GM23338 (cell line): Measurements from ENCODE around the gene HTR2A. TPM values are rescaled to one million over a fixed set of nuclear protein-coding genes. Genes with fewer than 3 reads are reported as not detected.

Source experiments
- ATAC-seq: fragments of 200-7000 bp; cut with Tn5 transposase; 3 replicates; pipeline ENCODE4 v1.9.1; 2020
- DNase-seq: peaks from one replicate; pipeline ENCODE4 v3.0.0-alpha.2; 2015; ENCODE audit warnings: low spot score
- H2AFZ ChIP-seq: fragments of 200-600 bp; sonication (generic); 2 replicates; pipeline ENCODE4 v1.8.0; 2016; ENCODE audit warnings: antibody characterized with exemption, mild to moderate bottlenecking, moderate library complexity
- H3F3A ChIP-seq: fragments of 200-600 bp; sonication (generic); replicated peaks from 2 replicates; pipeline ENCODE4 v1.8.0; 2017; ENCODE audit warnings: antibody characterized with exemption, mixed run types, low read depth
- H3K27ac ChIP-seq: fragments of 200-600 bp; sonication (generic); 2 replicates; pipeline ENCODE4 v1.6.1; 2016; ENCODE audit warnings: low read depth
- H3K27me3 ChIP-seq: fragments of 200-600 bp; sonication (generic); 2 replicates; pipeline ENCODE4 v1.8.0; 2016; ENCODE audit warnings: mild to moderate bottlenecking, mixed run types, moderate library complexity; ENCODE audit not compliant: insufficient read depth
- H3K36me3 ChIP-seq: fragments of 200-600 bp; sonication (generic); 2 replicates; pipeline ENCODE4 v1.8.0; 2016; ENCODE audit warnings: mild to moderate bottlenecking; ENCODE audit not compliant: insufficient read depth
- H3K4me1 ChIP-seq: fragments of 200-600 bp; sonication (generic); 2 replicates; pipeline ENCODE4 v1.8.0; 2016; ENCODE audit warnings: mild to moderate bottlenecking, moderate library complexity; ENCODE audit not compliant: insufficient read depth
- H3K4me2 ChIP-seq: fragments of 200-600 bp; sonication (generic); 2 replicates; pipeline ENCODE4 v1.7.1; 2017; ENCODE audit warnings: mixed run types
- H3K4me3 ChIP-seq: fragments of 200-600 bp; sonication (generic); 2 replicates; pipeline ENCODE4 v1.6.1; 2016; ENCODE audit warnings: mixed run types
- H3K79me2 ChIP-seq: fragments of 200-600 bp; sonication (generic); replicated peaks from 2 replicates; pipeline ENCODE4 v1.8.0; 2017; ENCODE audit warnings: mild to moderate bottlenecking; ENCODE audit not compliant: insufficient read depth
- H3K9me2 ChIP-seq: fragments of 200-600 bp; sonication (generic); 2 replicates; pipeline ENCODE4 v1.8.0; 2017; ENCODE audit not compliant: insufficient read depth
- H4K20me1 ChIP-seq: fragments of 200-600 bp; sonication (generic); replicated peaks from 2 replicates; pipeline ENCODE4 v1.8.0; 2017; ENCODE audit warnings: mild to moderate bottlenecking; ENCODE audit not compliant: insufficient read depth
- H3K27ac Mint-ChIP-seq: 2 replicates; pipeline ENCODE4 v1.8.0; 2020; ENCODE audit warnings: inconsistent platforms, mild to moderate bottlenecking, moderate library complexity, mixed read lengths
- H3K27me3 Mint-ChIP-seq: 3 replicates; pipeline ENCODE4 v1.8.0; 2022; ENCODE audit warnings: low read depth, mild to moderate bottlenecking, moderate library complexity, mixed read lengths, inconsistent platforms; ENCODE audit not compliant: insufficient read depth, poor library complexity
- H3K36me3 Mint-ChIP-seq: 3 replicates; pipeline ENCODE4 v1.8.0; 2021; ENCODE audit warnings: low read depth, mild to moderate bottlenecking, inconsistent platforms, moderate library complexity, mixed read lengths
- H3K4me1 Mint-ChIP-seq: 3 replicates; pipeline ENCODE4 v1.8.0; 2020; ENCODE audit warnings: mild to moderate bottlenecking, inconsistent platforms, mixed read lengths
- H3K4me3 Mint-ChIP-seq: 3 replicates; pipeline ENCODE4 v1.8.0; 2021; ENCODE audit warnings: moderate library complexity, mild to moderate bottlenecking, inconsistent platforms, mixed read lengths
- H3K9me3 Mint-ChIP-seq: 3 replicates; pipeline ENCODE4 v1.8.0; 2020; ENCODE audit warnings: moderate library complexity, mild to moderate bottlenecking, inconsistent platforms, mixed read lengths
- CREB1 ChIP-seq: fragments of 250-450 bp; sonication (Bioruptor Pico); IDR thresholded peaks from 2 replicates; pipeline ENCODE4 v1.5.0; 2020; ENCODE audit warnings: low read depth, mild to moderate bottlenecking, moderate library complexity
- EZH2 ChIP-seq: fragments of 200-600 bp; sonication (generic); IDR thresholded peaks from one replicate; pipeline ENCODE4 v1.8.0; 2017; ENCODE audit warnings: antibody characterized with exemption, mild to moderate bottlenecking, low read depth; ENCODE audit not compliant: unreplicated experiment
- EZH2phosphoT487 ChIP-seq: fragments of 200-600 bp; sonication (generic); IDR thresholded peaks from one replicate; pipeline ENCODE4 v1.8.1; 2018; ENCODE audit warnings: antibody characterized with exemption; ENCODE audit not compliant: unreplicated experiment
- JUNB ChIP-seq: IDR thresholded peaks from one replicate; pipeline ENCODE4 v1.6.1; 2016; ENCODE audit warnings: antibody characterized with exemption; ENCODE audit not compliant: unreplicated experiment
- NANOG ChIP-seq: IDR thresholded peaks from 2 replicates; pipeline ENCODE4 v1.6.1; 2016; ENCODE audit warnings: antibody characterized with exemption, borderline replicate concordance
- POLR2AphosphoS5 ChIP-seq: IDR thresholded peaks from 2 replicates; pipeline ENCODE4 v1.6.1; 2016; ENCODE audit warnings: antibody characterized with exemption, low read depth
- STAT1 ChIP-seq: IDR thresholded peaks from one replicate; pipeline ENCODE4 v1.6.1; 2016; ENCODE audit warnings: antibody characterized with exemption; ENCODE audit not compliant: unreplicated experiment
- ZNF114 ChIP-seq: fragments of 250-450 bp; sonication (Bioruptor Pico); IDR thresholded peaks from 2 replicates; pipeline ENCODE4 v1.5.0; 2020; ENCODE audit warnings: mild to moderate bottlenecking, moderate library complexity
- ZNF331 ChIP-seq: fragments of 250-450 bp; sonication (Bioruptor Pico); IDR thresholded peaks from 2 replicates; pipeline ENCODE4 v1.5.0; 2020; ENCODE audit warnings: low read depth, mild to moderate bottlenecking, moderate library complexity
- polyA plus RNA-seq: library from polyadenylated mRNA; unstranded; fragments of >200 nt; fragmentation: Nextera tagmentation; extraction: Ambion mirVana; gene quantifications from 2 replicates; pipeline ENCODE4 v1.2.1, GENCODE V29; 2016
- total RNA-seq: library from RNA; depleted of rRNA; stranded (reverse); fragments of >200 nt; shearing (Covaris generic); gene quantifications from 2 replicates; pipeline ENCODE4 v1.2.3, GENCODE V29; 2014
- TF ChIP-seq, protein P1 (sequence below): IDR thresholded peaks from one replicate; pipeline ENCODE4 v1.6.1; 2018; ENCODE audit warnings: antibody characterized with exemption; ENCODE audit not compliant: unreplicated experiment
- TF ChIP-seq, protein P2 (sequence below): fragments of 250-450 bp; sonication (Bioruptor Pico); IDR thresholded peaks from 2 replicates; pipeline ENCODE4 v1.5.0; 2020; ENCODE audit warnings: mild to moderate bottlenecking, moderate library complexity
- TF ChIP-seq, protein P3 (sequence below), 2 experiments: fragments of 200-600 bp in 1 of 2; sonication (generic) in 1 of 2; conservative IDR thresholded peaks; 2 replicates each; pipeline versions ENCODE4 v1.5.1 to v1.6.1; 2016 to 2017; ENCODE audit warnings: antibody characterized with exemption in 2 of 2, low read depth in 2 of 2, mild to moderate bottlenecking in 2 of 2, moderate library complexity in 1 of 2
- TF ChIP-seq, protein P4 (sequence below): IDR thresholded peaks from 2 replicates; pipeline ENCODE4 v1.6.1; 2016; ENCODE audit warnings: antibody characterized with exemption

The HTR2A gene
- total and polyA plus RNA-seq, 2 experiments from 2014 or later = not detected

DNA sequence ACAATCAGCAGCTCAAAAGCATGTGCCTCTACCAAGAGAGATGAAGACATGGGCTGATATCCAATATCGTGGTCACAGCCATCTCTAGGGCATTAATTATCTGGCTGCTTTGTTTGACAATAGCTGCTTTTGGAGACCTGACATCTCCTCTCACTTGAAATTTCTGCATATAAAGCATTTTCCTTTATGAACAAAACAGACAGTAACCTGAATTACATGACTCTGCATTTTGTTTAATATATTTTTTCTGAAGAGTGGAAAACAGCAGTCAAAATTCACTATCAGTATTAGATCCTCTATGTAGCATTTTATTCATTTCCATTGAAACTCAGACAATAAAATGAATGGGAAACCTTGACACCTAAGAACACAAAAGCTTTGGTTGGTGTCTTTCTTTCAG, 57.5 kb downstream of the HTR2A start:
- no peak overlapping the region for H3K27ac ChIP-seq
- no peaks in the 10 kb centered on the region for H3K27me3 ChIP-seq
- H3K36me3 ChIP-seq = no peaks in the 10 kb centered on the region
- no peaks in the 10 kb centered on the region for H4K20me1 ChIP-seq
- H3K4me3 ChIP-seq = no peak overlapping the region
- no peak overlapping the region for H3K4me2 ChIP-seq
- no peaks in the 10 kb centered on the region for H3F3A ChIP-seq
- no peaks in the 10 kb centered on the region for H3K79me2 ChIP-seq
- no peaks in the 10 kb centered on the region for H3K4me1 Mint-ChIP-seq
- DNase-seq (no peak), ATAC-seq (no peak)
- no peaks in the 10 kb centered on the region; the same call in 2 of the 3 replicates for H3K9me3 Mint-ChIP-seq
- TF ChIP-seq EZH2phosphoT487 = no peak
- no peak for TF ChIP-seq CREB1
- no peak for TF ChIP-seq EZH2
- TF ChIP-seq STAT1 = no peak
- TF ChIP-seq NANOG = no peak
- TF ChIP-seq, protein P1, sequence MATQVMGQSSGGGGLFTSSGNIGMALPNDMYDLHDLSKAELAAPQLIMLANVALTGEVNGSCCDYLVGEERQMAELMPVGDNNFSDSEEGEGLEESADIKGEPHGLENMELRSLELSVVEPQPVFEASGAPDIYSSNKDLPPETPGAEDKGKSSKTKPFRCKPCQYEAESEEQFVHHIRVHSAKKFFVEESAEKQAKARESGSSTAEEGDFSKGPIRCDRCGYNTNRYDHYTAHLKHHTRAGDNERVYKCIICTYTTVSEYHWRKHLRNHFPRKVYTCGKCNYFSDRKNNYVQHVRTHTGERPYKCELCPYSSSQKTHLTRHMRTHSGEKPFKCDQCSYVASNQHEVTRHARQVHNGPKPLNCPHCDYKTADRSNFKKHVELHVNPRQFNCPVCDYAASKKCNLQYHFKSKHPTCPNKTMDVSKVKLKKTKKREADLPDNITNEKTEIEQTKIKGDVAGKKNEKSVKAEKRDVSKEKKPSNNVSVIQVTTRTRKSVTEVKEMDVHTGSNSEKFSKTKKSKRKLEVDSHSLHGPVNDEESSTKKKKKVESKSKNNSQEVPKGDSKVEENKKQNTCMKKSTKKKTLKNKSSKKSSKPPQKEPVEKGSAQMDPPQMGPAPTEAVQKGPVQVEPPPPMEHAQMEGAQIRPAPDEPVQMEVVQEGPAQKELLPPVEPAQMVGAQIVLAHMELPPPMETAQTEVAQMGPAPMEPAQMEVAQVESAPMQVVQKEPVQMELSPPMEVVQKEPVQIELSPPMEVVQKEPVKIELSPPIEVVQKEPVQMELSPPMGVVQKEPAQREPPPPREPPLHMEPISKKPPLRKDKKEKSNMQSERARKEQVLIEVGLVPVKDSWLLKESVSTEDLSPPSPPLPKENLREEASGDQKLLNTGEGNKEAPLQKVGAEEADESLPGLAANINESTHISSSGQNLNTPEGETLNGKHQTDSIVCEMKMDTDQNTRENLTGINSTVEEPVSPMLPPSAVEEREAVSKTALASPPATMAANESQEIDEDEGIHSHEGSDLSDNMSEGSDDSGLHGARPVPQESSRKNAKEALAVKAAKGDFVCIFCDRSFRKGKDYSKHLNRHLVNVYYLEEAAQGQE = no peak
- TF ChIP-seq ZNF114 (CRISPR knock-in tag) = no peak
- no peak for TF ChIP-seq JUNB
- TF ChIP-seq POLR2AphosphoS5 = no peak
- TF ChIP-seq, protein P2, sequence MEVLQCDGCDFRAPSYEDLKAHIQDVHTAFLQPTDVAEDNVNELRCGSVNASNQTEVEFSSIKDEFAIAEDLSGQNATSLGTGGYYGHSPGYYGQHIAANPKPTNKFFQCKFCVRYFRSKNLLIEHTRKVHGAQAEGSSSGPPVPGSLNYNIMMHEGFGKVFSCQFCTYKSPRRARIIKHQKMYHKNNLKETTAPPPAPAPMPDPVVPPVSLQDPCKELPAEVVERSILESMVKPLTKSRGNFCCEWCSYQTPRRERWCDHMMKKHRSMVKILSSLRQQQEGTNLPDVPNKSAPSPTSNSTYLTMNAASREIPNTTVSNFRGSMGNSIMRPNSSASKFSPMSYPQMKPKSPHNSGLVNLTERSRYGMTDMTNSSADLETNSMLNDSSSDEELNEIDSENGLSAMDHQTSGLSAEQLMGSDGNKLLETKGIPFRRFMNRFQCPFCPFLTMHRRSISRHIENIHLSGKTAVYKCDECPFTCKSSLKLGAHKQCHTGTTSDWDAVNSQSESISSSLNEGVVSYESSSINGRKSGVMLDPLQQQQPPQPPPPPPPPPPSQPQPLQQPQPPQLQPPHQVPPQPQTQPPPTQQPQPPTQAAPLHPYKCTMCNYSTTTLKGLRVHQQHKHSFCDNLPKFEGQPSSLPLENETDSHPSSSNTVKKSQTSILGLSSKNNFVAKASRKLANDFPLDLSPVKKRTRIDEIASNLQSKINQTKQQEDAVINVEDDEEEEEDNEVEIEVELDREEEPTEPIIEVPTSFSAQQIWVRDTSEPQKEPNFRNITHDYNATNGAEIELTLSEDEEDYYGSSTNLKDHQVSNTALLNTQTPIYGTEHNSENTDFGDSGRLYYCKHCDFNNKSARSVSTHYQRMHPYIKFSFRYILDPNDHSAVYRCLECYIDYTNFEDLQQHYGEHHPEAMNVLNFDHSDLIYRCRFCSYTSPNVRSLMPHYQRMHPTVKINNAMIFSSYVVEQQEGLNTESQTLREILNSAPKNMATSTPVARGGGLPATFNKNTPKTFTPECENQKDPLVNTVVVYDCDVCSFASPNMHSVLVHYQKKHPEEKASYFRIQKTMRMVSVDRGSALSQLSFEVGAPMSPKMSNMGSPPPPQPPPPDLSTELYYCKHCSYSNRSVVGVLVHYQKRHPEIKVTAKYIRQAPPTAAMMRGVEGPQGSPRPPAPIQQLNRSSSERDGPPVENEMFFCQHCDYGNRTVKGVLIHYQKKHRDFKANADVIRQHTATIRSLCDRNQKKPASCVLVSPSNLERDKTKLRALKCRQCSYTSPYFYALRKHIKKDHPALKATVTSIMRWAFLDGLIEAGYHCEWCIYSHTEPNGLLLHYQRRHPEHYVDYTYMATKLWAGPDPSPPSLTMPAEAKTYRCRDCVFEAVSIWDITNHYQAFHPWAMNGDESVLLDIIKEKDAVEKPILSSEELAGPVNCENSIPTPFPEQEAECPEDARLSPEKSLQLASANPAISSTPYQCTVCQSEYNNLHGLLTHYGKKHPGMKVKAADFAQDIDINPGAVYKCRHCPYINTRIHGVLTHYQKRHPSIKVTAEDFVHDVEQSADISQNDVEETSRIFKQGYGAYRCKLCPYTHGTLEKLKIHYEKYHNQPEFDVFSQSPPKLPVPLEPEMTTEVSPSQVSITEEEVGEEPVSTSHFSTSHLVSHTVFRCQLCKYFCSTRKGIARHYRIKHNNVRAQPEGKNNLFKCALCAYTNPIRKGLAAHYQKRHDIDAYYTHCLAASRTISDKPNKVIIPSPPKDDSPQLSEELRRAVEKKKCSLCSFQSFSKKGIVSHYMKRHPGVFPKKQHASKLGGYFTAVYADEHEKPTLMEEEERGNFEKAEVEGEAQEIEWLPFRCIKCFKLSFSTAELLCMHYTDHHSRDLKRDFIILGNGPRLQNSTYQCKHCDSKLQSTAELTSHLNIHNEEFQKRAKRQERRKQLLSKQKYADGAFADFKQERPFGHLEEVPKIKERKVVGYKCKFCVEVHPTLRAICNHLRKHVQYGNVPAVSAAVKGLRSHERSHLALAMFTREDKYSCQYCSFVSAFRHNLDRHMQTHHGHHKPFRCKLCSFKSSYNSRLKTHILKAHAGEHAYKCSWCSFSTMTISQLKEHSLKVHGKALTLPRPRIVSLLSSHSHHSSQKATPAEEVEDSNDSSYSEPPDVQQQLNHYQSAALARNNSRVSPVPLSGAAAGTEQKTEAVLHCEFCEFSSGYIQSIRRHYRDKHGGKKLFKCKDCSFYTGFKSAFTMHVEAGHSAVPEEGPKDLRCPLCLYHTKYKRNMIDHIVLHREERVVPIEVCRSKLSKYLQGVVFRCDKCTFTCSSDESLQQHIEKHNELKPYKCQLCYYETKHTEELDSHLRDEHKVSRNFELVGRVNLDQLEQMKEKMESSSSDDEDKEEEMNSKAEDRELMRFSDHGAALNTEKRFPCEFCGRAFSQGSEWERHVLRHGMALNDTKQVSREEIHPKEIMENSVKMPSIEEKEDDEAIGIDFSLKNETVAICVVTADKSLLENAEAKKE (CRISPR knock-in tag) = no peak
- TF ChIP-seq, protein P3, sequence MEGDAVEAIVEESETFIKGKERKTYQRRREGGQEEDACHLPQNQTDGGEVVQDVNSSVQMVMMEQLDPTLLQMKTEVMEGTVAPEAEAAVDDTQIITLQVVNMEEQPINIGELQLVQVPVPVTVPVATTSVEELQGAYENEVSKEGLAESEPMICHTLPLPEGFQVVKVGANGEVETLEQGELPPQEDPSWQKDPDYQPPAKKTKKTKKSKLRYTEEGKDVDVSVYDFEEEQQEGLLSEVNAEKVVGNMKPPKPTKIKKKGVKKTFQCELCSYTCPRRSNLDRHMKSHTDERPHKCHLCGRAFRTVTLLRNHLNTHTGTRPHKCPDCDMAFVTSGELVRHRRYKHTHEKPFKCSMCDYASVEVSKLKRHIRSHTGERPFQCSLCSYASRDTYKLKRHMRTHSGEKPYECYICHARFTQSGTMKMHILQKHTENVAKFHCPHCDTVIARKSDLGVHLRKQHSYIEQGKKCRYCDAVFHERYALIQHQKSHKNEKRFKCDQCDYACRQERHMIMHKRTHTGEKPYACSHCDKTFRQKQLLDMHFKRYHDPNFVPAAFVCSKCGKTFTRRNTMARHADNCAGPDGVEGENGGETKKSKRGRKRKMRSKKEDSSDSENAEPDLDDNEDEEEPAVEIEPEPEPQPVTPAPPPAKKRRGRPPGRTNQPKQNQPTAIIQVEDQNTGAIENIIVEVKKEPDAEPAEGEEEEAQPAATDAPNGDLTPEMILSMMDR (conservative IDR thresholded peaks at IDR 0.05; ENCODE audit: low read depth in 2 of 2) = no peak
- TF ChIP-seq ZNF331 = no peak
- TF ChIP-seq, protein P4, sequence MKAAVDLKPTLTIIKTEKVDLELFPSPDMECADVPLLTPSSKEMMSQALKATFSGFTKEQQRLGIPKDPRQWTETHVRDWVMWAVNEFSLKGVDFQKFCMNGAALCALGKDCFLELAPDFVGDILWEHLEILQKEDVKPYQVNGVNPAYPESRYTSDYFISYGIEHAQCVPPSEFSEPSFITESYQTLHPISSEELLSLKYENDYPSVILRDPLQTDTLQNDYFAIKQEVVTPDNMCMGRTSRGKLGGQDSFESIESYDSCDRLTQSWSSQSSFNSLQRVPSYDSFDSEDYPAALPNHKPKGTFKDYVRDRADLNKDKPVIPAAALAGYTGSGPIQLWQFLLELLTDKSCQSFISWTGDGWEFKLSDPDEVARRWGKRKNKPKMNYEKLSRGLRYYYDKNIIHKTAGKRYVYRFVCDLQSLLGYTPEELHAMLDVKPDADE = no peak
- no peaks in the 10 kb centered on the region for H3K4me1 ChIP-seq
- peaks cover 6% of the 10 kb centered on the region; the same call in 1 of the 2 replicates for H3K9me2 ChIP-seq
- H2AFZ ChIP-seq = no peak overlapping the region
- no peak overlapping the region for H3K27ac Mint-ChIP-seq
- no peak overlapping the region for H3K4me3 Mint-ChIP-seq
- peaks cover 3% of the 10 kb centered on the region for H3K27me3 Mint-ChIP-seq
- H3K36me3 Mint-ChIP-seq = no peaks in the 10 kb centered on the region
